Hindlimb muscle (tissue), 1 donor: ENCODE results near the gene DNAH2. TPM values are rescaled to one million over a fixed set of nuclear protein-coding genes. Genes with fewer than 3 reads are reported as not detected.

ENCODE experiments used
- DNase-seq: peaks from one replicate; pipeline ENCODE4 v3.0.0-alpha.2; 2013
- polyA plus RNA-seq: library from polyadenylated mRNA; unstranded; fragments of 120-200 nt; gene quantifications from one replicate; pipeline ENCODE4 v1.2.1, GENCODE V29; 2013; ENCODE audit not compliant: insufficient read length

The DNAH2 gene
- polyA plus RNA-seq, 1 donor = 6.8 TPM

DNA sequence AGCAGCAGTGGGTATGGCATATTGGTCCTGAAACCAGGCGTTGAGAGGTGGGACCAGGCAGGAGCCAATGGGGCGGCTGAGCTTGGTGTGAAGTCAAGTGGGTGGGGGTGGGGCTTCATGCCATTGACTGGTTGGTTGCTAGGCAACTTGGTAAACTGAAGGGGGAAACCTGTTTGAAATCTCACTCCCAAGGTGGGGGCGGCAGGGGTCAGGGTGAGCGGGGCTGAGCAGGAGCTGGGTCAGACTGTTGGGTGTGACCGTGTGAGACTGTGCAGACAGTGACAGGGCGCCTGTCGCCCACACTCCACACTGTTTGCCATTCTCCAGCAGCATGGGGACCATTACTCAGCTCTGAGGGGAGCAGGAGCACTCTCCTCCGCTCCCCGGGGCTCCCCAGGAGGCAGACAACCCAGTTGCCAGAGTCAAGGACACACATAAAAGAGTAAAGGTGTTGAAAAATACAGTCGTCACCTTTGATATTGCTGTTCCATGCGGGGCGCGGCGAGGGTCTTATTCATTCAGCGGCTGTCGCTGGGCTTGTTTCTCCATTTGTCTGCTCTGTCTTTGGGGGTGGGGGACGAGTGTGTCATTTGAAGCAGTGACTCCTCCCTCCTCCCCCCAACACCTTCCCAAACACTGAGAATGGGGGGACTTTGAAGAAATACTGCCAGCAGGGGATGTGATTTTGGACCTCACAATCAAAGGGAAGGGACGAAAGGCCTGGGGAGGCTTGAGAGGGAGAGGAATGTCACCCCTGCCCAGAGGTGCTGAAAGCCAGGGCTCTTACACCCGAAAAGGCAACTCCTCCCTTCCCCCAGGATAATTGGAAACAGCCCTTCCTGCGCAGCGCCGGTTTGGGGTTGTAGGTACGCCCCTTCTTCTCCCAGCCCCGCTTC is 13.7 kb upstream of the DNAH2 start:
- no peak for DNase-seq

DNA sequence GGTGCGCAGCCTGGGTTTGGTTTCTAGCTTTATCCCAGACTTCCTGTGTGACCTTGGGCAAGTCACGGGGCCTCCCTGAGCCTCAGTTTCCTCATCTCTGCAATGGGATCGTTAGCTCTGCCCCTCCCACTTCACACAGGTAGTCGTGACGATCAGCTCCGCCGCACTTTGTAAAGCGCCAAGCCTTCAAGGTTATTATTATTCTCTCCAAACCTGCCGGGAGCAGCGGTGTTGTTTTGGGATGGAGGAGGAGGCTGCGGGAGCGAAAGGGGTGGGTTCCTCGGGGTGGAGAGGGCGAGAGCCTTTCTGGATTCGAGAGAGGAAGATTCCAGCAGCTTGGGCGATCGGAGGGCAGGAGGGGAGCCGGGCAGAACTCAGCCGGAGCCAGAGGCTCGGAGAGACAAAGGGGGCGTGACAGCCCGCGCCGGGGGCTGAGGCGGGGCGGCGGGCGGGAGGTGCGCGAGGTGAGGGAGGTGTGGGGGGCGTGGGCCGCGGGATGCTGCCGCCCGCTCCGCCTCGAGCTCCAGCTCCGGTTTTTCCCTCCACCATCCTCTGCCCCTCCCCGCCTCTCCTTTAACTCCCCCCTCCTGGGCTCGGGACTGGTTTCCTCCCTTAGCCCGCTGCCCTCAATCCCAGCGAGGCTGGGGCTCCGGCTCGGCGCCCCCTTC is 12.8 kb upstream of the DNAH2 start, which contains the start of gene EFNB3:
Gene EFNB3, plus strand, starts transcription at position 602 of the 668 bp plus-strand sequence. CDS start 397 bp downstream, outside the sequence.
- DNase-seq = peak; percentile 57

DNA sequence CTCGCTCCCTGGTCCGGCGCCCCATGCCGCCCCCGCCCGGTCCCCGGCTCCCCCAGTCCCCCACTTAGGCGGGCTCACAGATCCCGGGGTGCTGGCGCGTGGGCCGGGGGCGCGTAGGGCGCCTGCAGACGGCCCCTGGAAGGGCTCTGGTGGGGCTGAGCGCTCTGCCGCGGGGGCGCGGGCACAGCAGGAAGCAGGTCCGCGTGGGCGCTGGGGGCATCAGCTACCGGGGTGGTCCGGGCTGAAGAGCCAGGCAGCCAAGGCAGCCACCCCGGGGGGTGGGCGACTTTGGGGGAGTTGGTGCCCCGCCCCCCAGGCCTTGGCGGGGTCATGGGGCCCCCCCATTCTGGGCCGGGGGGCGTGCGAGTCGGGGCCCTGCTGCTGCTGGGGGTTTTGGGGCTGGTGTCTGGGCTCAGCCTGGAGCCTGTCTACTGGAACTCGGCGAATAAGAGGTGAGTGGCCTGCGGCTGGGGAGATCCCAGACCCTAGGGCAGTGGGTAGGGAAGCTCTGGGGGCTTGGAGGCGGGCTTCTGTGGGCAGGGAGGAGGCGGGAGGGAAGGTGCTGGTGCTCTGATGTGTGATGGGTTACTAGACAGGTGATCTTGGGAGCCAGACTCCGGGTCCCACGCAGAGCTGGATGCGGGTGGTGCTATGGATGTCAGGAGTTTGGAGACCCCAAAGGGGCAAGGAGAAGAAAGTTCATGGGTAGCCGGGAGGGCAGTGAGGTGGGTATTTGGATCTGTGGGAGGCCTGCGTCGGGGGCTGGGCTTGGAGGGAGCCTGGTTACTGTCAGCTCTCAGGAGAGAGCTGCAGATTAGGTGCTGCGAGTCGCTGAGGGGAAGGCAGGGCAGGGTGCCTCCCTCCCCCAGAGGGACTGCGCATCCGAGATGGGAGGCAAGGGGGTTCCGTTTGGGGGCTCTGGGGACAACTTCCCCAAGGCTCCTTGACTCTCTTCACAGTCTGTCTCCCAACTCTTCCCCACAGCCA is 12.0 kb upstream of the DNAH2 start:
- no peak for DNase-seq

DNA sequence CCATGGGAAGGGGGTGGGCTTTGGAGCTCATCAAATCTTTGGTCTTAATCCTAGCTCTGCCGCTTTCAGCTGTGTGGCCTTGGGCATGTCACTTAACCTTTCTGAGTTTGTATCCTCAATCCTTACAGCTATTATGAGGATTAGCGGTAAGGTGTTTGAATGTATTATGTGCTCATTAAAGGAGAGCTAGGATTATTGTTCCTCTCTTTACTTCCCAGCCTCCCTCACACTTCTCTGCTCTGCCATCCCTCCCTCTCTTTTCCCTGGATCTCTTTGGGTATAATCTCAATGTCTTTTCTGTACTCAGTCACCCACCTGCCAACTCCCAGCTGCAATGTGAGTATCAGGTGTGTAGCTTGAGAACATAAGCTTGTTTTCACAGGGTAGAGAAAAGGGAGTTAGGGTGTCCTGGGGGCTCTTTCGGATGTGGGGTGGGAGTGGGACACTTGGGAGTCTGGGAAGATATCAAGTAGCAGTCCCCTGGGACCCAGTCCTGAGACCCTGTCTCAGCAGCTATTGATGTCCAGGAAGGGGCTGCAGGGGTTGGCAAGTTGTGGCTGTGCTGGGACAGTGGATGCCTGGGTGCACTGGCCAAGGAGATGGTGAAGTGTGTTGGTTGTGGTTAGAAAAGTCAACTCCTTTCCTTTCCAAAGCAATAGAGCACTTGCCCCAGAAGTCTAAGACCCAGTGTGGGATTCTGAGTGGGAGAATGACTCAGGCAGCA is 10.8 kb upstream of the DNAH2 start:
- no peak for DNase-seq

DNA sequence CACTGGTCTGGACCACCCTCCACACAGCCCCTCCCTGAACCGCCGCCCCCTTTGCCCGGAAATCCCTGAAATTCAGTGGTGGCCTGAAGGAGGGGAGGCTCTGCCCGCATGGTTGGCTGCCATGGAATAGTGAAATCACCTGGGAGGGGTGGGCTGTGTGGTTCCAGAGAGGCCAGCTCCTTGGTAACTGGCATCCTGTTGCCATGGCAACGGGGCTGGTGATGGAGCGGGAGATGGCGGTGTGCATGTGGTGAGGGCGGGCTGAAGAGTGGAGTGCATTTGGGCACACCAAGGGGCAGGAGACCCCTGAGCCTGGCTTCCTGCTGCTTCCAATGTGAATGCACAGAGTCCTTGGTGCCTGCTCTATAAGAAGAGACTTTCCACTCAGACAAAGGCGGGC is 10.1 kb upstream of the DNAH2 start:
- no peak for DNase-seq

DNA sequence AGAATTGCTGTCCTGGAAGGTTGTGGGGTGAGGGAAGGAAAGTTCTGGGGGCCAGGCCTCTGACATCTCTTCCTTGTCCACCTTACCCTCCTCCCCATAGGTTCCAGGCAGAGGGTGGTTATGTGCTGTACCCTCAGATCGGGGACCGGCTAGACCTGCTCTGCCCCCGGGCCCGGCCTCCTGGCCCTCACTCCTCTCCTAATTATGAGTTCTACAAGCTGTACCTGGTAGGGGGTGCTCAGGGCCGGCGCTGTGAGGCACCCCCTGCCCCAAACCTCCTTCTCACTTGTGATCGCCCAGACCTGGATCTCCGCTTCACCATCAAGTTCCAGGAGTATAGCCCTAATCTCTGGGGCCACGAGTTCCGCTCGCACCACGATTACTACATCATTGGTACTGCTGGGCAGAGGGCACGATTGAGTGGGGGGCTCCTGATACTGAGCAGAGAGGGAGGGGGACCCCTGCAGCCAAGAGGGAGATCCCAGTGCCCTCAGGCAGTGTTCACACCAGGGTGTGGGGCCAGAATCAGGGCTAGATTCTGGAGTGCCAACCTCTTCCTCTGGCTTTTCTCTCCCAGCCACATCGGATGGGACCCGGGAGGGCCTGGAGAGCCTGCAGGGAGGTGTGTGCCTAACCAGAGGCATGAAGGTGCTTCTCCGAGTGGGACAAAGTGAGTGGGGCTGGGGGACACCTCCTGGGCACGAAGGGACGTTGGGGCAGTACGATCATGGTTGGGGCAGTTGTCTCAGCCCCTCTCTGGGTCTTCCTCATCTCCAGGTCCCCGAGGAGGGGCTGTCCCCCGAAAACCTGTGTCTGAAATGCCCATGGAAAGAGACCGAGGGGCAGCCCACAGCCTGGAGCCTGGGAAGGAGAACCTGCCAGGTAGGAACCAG is 9.4 kb upstream of the DNAH2 start:
- DNase-seq = no peak

DNA sequence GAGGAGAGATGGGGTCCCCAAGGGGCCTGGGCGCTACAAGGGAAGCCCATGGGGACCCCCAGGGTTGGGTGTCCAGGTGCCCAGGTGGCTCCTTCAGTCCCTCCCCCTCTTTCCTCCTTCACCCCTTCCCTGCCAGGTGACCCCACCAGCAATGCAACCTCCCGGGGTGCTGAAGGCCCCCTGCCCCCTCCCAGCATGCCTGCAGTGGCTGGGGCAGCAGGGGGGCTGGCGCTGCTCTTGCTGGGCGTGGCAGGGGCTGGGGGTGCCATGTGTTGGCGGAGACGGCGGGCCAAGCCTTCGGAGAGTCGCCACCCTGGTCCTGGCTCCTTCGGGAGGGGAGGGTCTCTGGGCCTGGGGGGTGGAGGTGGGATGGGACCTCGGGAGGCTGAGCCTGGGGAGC is 8.5 kb upstream of the DNAH2 start:
- no peak for DNase-seq

DNA sequence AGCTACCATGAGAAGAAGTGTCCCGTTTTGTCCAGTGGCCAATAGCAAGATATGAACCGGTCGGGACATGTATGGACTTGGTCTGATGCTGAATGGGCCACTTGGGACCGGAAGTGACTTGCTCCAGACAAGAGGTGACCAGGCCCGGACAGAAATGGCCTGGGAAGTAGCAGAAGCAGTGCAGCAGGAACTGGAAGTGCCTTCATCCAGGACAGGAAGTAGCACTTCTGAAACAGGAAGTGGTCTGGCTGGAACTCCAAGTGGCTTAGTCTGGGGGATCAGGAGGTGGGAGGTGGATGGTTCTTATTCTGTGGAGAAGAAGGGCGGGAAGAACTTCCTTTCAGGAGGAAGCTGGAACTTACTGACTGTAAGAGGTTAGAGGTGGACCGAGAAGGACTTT is 7.2 kb upstream of the DNAH2 start:
- DNase-seq = no peak

DNA sequence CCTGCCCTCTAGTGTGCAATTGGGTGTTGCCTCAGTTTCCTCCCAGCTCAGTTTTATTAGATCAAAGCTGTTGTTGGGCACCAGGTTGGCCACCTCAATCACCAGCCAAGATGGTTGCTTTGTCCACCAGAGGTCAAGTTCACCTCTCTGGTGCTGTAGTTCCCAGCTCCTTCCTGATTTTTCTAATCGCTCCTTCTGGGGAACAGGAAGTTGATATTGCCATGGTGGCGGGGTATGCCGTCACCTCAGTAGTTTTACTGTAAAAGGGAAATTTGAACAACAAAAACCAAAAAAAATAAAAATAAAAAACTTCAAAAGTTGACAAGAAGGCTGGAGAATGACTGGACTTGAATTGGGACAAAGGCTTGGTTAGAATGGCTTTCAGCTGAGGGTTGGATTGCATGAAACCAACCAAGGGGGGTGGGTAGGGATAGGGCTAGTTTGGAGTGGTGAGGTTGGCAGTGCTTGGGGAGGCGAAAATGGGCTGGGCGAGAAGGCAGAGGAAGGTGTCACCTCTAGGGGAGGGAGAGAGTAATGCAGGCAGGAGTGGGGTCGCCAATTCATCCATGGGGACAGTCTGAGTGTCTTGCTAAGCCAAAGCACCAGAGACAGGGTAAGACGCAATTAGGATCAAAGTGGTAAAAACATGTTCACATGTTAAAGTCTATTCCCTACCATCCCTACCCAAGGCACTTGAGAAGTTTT is 6.3 kb upstream of the DNAH2 start:
- no peak for DNase-seq

DNA sequence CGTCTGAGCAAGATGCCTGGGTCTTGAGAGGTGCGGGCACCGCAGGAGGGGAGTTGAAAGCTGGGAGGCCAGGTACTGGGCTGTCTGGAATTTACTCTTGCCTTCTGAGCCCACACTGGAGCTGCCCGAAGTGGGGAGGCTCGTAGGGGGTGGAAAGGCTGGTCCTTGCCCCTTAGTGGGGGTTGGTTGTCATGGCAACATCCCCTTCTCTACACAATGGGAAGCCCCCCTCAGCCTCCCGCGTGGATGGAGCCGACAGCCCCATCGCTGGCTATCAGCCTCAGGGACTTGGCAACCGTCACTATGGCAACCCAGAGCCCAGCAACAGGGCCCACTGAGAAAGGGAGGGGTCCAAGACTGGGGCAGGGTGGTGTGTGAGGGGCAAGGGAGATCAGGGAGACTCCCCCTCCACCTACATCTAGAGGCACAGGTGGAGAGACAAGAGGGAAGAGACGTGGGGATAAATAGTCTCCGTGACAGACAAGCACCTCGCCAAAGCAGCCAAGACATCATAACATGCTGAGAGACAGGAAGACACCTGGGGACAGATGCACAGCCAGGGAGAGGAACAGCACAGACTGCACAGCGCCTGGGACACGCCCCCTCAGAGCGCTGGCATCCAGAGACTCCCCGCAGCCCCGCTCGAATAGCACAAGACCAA is 5.3 kb upstream of the DNAH2 start:
- no peak for DNase-seq

DNA sequence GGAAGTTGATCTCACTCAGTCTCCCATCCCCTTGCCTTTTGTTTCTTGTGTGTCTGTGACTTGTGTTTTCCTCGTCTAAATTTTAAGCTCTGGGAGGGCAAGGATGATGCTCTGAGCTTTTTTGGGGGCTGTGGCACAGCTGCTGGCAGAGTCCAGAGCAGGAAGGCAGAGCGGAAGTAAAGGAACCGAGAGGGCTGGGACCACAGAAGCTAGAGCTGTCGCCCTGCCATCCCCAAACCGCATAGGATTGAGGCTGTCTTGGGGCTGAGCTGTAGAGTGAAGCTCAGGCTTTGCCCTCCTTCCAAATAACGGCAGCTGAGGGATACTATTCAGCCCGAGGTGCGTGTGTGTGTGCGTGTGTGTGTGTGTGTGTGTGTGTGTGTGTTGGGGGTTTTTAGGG is 3.8 kb upstream of the DNAH2 start:
- no peak for DNase-seq

DNA sequence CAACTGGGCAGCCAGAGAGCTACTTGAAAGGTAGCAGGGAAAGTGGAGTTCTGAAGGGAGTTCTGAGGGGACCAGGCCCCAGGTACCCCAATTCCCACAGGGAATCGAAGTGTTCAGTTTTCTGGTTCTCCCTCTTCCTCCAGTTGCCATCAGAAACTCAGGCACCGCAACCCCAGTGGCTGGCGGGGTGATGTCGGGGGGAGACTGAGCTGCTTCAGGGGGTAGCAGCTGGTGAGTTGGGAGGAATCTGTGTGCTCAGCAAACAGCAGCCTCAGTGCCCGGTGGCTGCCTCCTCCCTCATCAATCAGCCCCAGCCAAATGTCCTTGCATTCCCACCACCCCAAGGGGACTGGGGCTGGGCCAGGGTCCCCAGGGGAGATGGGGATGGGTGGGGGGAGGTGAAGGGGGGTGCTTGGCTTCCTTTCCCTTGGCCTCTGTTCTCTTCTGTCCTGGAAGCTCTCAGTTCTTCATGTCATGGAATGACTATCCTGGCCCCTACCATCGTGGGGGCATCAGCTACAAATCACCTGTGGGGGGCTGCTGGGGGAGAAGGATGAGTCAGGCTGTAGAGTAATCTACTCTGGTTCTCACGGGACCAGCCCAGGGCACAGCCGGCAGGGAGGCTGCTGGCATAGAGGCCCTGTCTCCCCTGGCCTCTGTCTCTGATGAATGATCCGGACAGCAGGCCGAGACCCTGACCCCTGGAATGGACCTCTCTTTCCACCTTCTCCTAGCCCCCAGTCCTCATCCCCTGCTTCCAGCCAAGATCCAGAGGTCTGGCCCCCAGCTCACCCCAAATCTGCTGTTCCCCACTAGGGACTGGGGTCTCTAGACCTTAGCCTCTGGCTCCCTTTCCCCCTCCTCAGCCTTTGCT is 2.6 kb upstream of the DNAH2 start:
- no peak for DNase-seq

DNA sequence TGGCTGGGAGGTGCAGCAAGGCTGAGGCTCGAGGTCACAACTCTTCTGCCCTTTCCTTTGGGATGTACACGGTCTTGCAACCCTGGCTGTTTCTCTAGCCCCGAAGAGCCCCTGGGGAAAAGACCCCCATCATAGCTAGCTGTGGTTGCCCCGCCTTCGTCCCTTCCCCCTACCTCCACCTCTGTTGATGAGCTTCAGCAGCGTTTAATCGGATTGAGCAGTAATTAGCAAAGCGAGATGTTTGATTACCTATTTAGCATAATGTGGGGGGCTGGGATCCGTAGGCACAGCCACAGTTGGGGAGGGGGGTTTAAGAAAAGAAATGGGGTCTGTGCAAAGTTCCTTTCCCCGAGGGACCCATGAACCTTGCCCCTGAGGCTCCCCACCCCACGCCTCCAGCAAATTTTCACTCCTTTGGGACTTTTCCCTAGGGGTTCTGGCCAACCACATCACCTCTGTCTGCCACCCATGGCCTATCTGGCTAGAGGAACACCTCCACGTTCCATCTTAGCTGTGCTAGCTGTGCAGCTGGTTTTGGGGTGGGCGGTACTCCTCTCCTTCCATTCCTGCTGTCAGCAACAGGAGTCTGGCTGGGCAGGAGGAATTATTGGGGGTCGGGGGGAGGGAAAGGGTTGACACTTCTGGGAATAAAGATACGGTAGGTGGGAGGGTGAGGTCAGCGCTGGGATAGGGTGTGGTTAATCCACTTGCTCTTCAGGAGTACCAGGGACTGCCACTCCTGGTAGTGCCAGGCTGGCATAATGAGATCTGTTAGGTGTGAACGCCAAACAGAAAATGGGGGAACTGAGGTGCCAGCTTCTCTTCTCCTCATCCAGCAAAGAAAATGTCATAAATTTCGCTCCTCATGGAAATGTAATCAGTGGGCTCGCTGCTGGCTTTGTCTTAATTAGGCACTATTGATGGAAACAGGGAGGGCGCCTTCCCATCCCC is 1.3 kb upstream of the DNAH2 start:
- DNase-seq = no peak

DNA sequence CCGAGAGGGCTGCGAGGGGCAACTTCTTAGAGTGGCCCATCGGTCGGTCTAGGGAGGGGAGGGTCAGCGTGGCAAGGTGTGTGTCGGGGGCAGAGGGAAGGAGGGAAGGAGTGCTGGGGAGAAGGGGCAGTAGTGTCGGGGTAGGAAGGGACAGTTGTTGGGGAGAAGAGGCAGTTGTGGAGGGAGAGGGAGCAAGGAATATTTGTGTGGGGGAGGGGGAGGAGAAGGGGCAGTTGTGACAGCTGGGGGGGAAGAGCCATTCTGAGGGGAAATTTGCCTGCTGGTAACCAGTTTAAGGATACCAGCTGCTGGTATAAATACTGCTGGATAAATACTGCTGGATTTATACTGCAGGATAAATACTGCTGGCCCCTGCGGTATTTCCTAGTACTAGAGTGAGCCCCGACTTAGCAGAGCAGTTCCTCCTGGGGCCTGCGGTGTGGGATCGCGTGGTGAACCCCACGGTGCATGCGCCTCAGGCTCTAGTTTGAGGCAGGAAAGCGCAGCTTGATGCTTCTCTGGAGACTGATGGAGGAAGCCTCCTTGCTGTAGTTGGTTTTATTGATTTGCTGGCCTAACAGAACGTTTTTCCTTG is 309 bp downstream of the DNAH2 start:
- no peak for DNase-seq

DNA sequence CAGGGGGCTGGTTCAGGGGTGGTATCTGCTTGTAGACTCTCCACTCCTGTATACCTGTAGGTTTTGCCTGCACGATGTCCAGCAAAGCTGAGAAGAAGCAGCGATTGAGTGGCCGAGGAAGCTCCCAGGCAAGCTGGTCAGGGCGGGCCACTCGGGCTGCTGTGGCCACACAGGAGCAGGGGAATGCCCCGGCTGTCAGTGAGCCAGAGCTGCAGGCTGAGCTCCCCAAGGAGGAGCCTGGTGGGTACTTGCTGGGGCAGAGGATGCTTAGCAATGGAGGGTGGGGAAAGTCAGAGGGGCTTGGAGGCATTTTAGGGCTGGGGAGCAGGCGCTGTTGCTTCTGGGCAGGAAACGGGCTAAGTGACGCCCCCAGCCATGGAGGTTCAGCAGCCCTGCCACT is 2.1 kb downstream of the DNAH2 start:
- no peak for DNase-seq

DNA sequence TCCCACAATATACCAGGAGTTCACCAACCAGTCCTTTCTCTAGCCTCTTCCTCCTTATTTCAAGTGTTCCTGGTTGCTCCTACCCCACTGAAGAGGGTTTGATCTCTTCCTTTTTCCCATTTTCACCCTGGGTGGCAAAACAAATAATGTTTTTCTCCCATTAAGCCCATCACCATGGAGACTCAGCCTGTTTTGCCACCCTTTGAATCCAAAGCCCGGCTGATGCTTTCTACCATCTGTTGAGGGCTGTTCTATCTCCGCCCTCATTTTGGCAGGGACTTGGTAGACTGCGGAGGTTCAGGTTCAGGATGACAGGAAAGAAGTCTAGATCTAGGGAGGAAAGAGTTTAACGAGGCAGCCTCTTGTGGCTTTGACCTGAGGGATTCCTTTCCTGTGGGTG is 2.6 kb downstream of the DNAH2 start:
- DNase-seq = no peak

DNA sequence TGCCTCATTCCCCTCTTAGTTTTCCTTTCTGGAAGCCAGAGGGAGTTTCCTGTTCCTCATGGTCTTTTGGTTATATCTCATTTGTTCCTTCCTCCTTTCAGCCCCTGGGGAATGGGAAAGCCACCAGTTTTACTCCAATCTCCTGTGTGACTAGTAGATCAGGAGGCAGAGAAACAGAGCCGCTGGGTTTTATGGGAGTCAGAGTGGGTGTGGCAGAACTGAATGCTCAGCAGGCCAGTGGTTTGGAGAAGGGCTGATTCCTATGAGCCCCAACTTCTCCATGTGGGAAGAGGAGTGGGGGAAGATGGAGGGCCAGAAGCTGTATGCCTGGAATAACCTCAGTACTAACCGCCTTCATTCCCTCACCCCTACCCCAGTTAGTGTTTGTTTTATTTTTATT is 4.1 kb downstream of the DNAH2 start:
- no peak for DNase-seq
